HFFc6 (cell line): ENCODE measurements around the gene ASAP2. TPM values are rescaled to one million over a fixed set of nuclear protein-coding genes. Genes with fewer than 3 reads are reported as not detected.
A peak's percentile ranks its signal among the peaks of the same experiment; 100 is the strongest.

Experiments
- DNase-seq: peaks from one replicate; pipeline ENCODE4 v3.0.0-alpha.2; 2018
- H3K27ac Mint-ChIP-seq: 2 replicates; pipeline ENCODE4 v1.8.0; 2020; ENCODE audit warnings: mild to moderate bottlenecking, mixed read lengths
- H3K27me3 Mint-ChIP-seq: 2 replicates; pipeline ENCODE4 v1.8.0; 2021; ENCODE audit warnings: mild to moderate bottlenecking, moderate library complexity, mixed read lengths; ENCODE audit not compliant: insufficient read depth
- H3K36me3 Mint-ChIP-seq: 2 replicates; pipeline ENCODE4 v1.8.0; 2021; ENCODE audit warnings: low read depth, mixed read lengths
- H3K4me1 Mint-ChIP-seq: 2 replicates; pipeline ENCODE4 v1.8.0; 2020; ENCODE audit warnings: low read depth, mixed read lengths
- H3K4me3 Mint-ChIP-seq: 2 replicates; pipeline ENCODE4 v1.8.0; 2020; ENCODE audit warnings: mild to moderate bottlenecking, moderate library complexity, mixed read lengths
- H3K9me3 Mint-ChIP-seq: 2 replicates; pipeline ENCODE4 v1.8.0; 2020; ENCODE audit warnings: mild to moderate bottlenecking, mixed read lengths
- total RNA-seq, 6 experiments: library from RNA; stranded (reverse); fragmentation: NEBNext Ultra II Directional; extraction: Animal tissue kit (Norgen Biotek cat#: 25700); gene quantifications; 2 replicates in 1 of 6; 3 replicates in 5 of 6; pipeline ENCODE4 v1.2.3, GENCODE V29; 2021
- TF ChIP-seq, protein P1 (sequence below): fragments of 200-600 bp; sonication (generic); IDR thresholded peaks from 2 replicates; pipeline ENCODE4 v1.5.0; 2021; ENCODE audit warnings: antibody characterized with exemption, mild to moderate bottlenecking

ASAP2 gene
- total RNA-seq, 6 experiments from 2014 or later = 31.2 to 37.4 (median 34.3) TPM

DNA sequence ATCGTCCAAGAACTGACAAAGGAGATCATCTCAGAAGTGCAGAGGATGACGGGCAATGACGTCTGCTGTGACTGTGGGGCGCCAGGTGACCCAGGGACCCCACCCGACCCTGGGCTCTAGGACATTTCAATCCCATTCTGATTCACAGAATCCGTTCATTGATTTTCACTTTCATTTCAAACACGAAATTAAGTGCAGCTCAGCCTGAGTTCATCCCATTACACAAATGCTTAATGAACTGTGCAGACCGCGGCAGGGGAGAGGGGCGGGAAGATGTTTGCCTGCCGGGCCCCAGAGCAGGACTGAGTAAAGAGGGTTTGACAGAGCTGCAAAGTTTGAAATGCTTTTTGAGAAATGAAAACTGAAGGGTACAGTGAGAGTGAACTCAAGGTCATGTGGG is 149.6 kb downstream of the ASAP2 start:
- peaks cover 36% of the 10 kb centered on the region for H3K36me3 Mint-ChIP-seq
- DNase-seq = no peak
- peaks cover 19% of the 10 kb centered on the region for H3K4me1 Mint-ChIP-seq
- no peak overlapping the region; the same call in 1 of the 2 replicates for H3K27ac Mint-ChIP-seq
- peaks cover 2% of the 10 kb centered on the region; the same call in 1 of the 2 replicates for H3K27me3 Mint-ChIP-seq
- TF ChIP-seq, protein P1, sequence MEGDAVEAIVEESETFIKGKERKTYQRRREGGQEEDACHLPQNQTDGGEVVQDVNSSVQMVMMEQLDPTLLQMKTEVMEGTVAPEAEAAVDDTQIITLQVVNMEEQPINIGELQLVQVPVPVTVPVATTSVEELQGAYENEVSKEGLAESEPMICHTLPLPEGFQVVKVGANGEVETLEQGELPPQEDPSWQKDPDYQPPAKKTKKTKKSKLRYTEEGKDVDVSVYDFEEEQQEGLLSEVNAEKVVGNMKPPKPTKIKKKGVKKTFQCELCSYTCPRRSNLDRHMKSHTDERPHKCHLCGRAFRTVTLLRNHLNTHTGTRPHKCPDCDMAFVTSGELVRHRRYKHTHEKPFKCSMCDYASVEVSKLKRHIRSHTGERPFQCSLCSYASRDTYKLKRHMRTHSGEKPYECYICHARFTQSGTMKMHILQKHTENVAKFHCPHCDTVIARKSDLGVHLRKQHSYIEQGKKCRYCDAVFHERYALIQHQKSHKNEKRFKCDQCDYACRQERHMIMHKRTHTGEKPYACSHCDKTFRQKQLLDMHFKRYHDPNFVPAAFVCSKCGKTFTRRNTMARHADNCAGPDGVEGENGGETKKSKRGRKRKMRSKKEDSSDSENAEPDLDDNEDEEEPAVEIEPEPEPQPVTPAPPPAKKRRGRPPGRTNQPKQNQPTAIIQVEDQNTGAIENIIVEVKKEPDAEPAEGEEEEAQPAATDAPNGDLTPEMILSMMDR = no peak
- no peaks in the 10 kb centered on the region for H3K9me3 Mint-ChIP-seq
- no peak overlapping the region for H3K4me3 Mint-ChIP-seq

DNA sequence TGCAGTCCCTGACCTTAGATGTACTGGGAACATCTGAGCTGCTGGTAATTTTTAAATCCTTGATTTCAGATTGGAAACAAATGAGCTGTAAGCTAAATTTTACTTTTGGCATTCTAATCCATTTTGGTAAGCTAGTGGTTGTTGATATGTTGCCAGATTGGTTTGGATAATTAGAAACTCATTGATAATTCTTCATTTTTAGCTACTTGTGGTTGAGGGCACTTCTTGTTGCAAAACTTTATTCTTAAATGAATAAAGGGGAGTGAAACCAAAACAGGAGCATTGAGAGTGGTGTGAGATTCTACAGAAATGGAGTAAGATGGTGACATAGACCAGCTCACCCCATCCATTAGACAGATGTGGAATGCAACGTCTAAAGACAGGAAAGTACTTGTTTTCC is 152.2 kb downstream of the ASAP2 start:
- Mint-ChIP-seq H3K27me3 (peaks cover 2% of the 10 kb centered on the region; the same call in 1 of the 2 replicates), H3K36me3 (peaks cover 55% of the 10 kb centered on the region), H3K4me3 (no peak overlapping the region), H3K9me3 (no peaks in the 10 kb centered on the region), H3K4me1 (peaks cover 21% of the 10 kb centered on the region), H3K27ac (no peak overlapping the region)
- DNase-seq = no peak
- TF ChIP-seq, protein P1 = no peak

DNA sequence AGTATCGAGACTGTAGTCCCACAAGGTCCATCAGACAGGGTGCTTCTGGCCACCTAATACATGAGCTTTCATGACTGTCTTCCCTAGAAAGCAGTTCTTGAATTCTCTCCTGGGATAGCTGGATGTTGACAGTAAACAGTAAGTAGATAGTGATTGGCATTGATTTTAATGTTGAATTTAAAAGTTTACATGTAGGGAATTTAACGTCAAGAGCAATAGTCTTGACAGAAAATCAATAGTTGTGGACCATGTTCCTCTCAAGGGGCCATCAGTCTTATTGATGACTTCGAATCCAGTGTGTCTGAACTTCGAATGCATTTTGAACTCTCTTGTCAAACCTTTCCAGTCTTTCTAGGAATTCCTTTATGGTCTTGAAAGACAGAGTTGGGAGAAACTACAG is 152.9 kb downstream of the ASAP2 start:
- H3K4me1 Mint-ChIP-seq = peaks cover 22% of the 10 kb centered on the region
- H3K4me3 Mint-ChIP-seq = no peak overlapping the region
- TF ChIP-seq, protein P1 = no peak
- peaks cover 2% of the 10 kb centered on the region; the same call in 1 of the 2 replicates for H3K27me3 Mint-ChIP-seq
- H3K36me3 Mint-ChIP-seq = peaks cover 55% of the 10 kb centered on the region
- no peaks in the 10 kb centered on the region for H3K9me3 Mint-ChIP-seq
- DNase-seq = no peak
- H3K27ac Mint-ChIP-seq = no peak overlapping the region

DNA sequence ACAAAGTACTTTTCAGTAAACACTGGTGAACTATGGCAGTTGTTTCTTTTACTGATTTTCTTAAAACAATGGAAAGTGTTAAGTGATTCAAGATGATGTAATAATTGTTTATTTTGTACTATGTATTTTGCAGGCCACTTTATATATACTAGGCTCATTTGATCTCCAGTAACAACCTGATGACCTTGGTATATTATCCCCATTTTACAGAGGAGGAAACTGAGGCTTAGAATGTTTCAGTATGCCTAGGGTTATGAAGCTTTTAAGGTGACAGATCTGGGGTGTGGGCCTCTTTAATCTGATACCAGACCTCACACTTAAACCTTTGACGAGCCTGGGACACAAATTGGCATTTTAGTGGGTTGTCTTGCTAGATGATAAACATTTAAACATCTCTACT is 153.5 kb downstream of the ASAP2 start:
- Mint-ChIP-seq H3K27ac (no peak overlapping the region), H3K36me3 (peaks cover 55% of the 10 kb centered on the region), H3K4me3 (no peak overlapping the region), H3K27me3 (peaks cover 2% of the 10 kb centered on the region; the same call in 1 of the 2 replicates), H3K4me1 (peaks cover 28% of the 10 kb centered on the region), H3K9me3 (no peaks in the 10 kb centered on the region)
- DNase-seq = no peak
- TF ChIP-seq, protein P1 = no peak

DNA sequence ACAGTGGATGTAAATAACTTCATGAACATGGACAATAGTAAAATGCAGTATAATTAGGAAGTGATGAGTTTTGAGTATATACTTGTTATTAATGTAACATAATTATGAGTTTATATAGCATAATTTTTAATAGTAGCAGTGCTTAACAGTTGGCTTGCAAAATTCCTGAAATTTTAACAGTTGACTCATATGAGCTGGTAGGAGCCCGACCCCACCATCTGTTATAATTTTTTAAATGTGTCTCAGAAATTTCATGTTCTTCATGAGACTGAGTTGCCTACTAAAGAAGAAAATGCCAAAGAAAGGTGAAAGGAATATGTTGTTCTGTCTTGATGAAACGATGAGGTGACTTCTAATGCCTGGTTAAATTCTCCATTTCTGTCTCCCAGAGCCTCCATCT is 154.1 kb downstream of the ASAP2 start:
- H3K4me1 Mint-ChIP-seq = peaks cover 34% of the 10 kb centered on the region
- no peaks in the 10 kb centered on the region for H3K9me3 Mint-ChIP-seq
- H3K4me3 Mint-ChIP-seq = no peak overlapping the region
- DNase-seq = no peak
- H3K27me3 Mint-ChIP-seq = peaks cover 2% of the 10 kb centered on the region; the same call in 1 of the 2 replicates
- peak overlapping the region; percentile 10; the same call in 1 of the 2 replicates for H3K27ac Mint-ChIP-seq
- TF ChIP-seq, protein P1 = no peak
- peaks cover 57% of the 10 kb centered on the region for H3K36me3 Mint-ChIP-seq

DNA sequence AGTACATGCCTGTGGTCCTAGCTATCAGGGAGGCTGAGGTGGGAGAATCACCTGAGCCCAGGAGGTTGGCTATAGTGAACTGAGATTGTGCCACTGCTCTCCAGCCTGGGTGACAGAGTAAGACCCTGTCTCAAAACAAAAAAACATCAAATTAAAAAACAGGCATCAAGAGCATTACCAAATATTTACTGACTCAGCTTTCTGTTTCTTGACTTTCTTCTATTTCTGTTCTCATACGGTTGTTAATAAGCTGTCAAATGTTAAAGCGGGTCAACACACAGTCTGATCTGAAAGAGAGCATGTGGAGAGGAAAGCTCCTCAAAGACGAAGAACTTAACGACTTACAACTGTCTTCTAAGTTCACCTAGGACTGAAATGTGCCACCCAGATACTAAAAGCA is 157.8 kb downstream of the ASAP2 start:
- Mint-ChIP-seq H3K9me3 (no peaks in the 10 kb centered on the region), H3K27ac (no peak overlapping the region), H3K36me3 (peaks cover 55% of the 10 kb centered on the region), H3K27me3 (peaks cover 2% of the 10 kb centered on the region), H3K4me3 (no peak overlapping the region), H3K4me1 (peaks cover 38% of the 10 kb centered on the region)
- no peak for DNase-seq
- TF ChIP-seq, protein P1 = no peak
